GM18517 (cell line): ENCODE results near the gene OSBPL10.

Experiments
- ATAC-seq: cut with Tn5 transposase; IDR thresholded peaks from one replicate; pipeline ENCODE4 v1.9.1; 2021; ENCODE audit warnings: mild to moderate bottlenecking, moderate library complexity; ENCODE audit not compliant: unreplicated experiment

The OSBPL10 gene

GRCh38 chr3:31688984-31689383 lies 292.1 kb downstream of the OSBPL10 start:
- no peak for ATAC-seq

- ATAC-seq = no peak
These were observed 293.9 kb downstream of the OSBPL10 start for GRCh38 chr3:31687020-31687802.

- no peak for ATAC-seq
These were observed 300.8 kb downstream of the OSBPL10 start for GRCh38 chr3:31680072-31680870.

- no peak for ATAC-seq
These were observed 304.5 kb downstream of the OSBPL10 start for GRCh38 chr3:31676556-31676955.

GRCh38 chr3:31673950-31674349 lies 307.1 kb downstream of the OSBPL10 start:
- no peak for ATAC-seq

- no peak for ATAC-seq
These were observed 309.1 kb downstream of the OSBPL10 start for GRCh38 chr3:31671976-31672375.

GRCh38 chr3:31671451-31671850 lies 309.6 kb downstream of the OSBPL10 start:
- no peak for ATAC-seq

- no peak for ATAC-seq
These were observed 310.3 kb downstream of the OSBPL10 start for GRCh38 chr3:31670722-31671121.

- ATAC-seq = no peak
These were observed 310.9 kb downstream of the OSBPL10 start for GRCh38 chr3:31670136-31670535.

- ATAC-seq = no peak
These were observed 312.8 kb downstream of the OSBPL10 start for GRCh38 chr3:31668242-31668641.

- no peak for ATAC-seq
These were observed 313.5 kb downstream of the OSBPL10 start for GRCh38 chr3:31667582-31667981.

GRCh38 chr3:31664031-31664430 lies 317.0 kb downstream of the OSBPL10 start:
- ATAC-seq = no peak

GRCh38 chr3:31661993-31662670 lies 318.9 kb downstream of the OSBPL10 start:
- no peak for ATAC-seq

- ATAC-seq = no peak
These were observed 319.8 kb downstream of the OSBPL10 start for GRCh38 chr3:31661286-31661685.

- ATAC-seq = no peak
These were observed 321.8 kb downstream of the OSBPL10 start for GRCh38 chr3:31659246-31659645.

GRCh38 chr3:31654998-31655397 lies 326.1 kb downstream of the OSBPL10 start:
- ATAC-seq = no peak

- ATAC-seq = no peak
These were observed 327.6 kb downstream of the OSBPL10 start for GRCh38 chr3:31653464-31653863.

GRCh38 chr3:31652296-31652695 lies 328.8 kb downstream of the OSBPL10 start:
- no peak for ATAC-seq

- no peak for ATAC-seq
These were observed 332.6 kb downstream of the OSBPL10 start for GRCh38 chr3:31648286-31648968.

GRCh38 chr3:31645256-31645655 lies 335.8 kb downstream of the OSBPL10 start:
- no peak for ATAC-seq

- ATAC-seq = no peak
These were observed 341.2 kb downstream of the OSBPL10 start for GRCh38 chr3:31639828-31640227.
